Measurements from ENCODE around the gene CYTH3. TPM values are rescaled to one million over a fixed set of nuclear protein-coding genes. Genes with fewer than 3 reads are reported as not detected.
A peak's percentile ranks its signal among the peaks of the same experiment; 100 is the strongest.

The CYTH3 gene
- total and polyA plus RNA-seq, 2 of the 8 experiments (the other 6 are each of a cell fraction or from before 2014, with no cell fraction given): 10.3 to 11.9 TPM

DNA sequence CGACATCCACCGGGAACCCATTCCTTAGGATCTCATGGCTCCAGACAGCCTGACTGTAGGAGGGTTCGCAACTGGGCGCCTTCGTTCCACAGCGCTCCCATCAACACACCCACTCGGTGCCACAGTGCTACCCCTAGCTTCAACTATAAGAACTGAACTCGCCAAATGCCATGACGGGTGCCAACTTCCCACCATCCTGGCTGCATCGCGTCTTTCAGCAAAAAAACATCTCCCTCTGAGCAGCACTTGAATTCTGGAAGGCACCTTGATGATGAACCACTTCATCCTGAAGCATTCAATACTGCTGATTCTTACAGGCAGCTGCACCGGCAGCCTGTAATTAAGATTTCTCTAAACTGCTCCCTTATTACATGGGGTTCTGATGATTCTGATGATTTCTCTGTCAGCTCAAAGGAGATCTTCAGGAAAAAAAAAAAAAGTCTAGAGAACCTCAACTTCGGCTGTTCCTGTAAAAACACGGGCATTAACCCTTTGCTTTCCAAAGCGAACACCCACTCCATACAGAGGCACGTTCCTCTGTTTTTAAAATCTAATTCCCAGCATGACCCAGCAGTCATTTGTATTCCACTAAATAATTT lies 1.3 kb downstream of the CYTH3 start:
- Histone ChIP-seq H3K9me3 (ENCODE audit: insufficient read depth in 2 of 2, low read depth in 1 of 2, low read length in 1 of 2) (no peaks in the 10 kb centered on the region), H3K79me1 (ENCODE audit: low read depth, low read length) (peaks cover 10% of the 10 kb centered on the region; the same call in 1 of the 2 replicates), H3K23ac (ENCODE audit: insufficient read length) (no peak overlapping the region), H3K27ac (ENCODE audit: low read depth, low read length) (no peak overlapping the region), H2BK12ac (ENCODE audit: low read depth, low read length) (no peak overlapping the region), H2BK120ac (replicated peaks; ENCODE audit: low read depth, low read length) (no peak overlapping the region), H3K36me3 (ENCODE audit: control insufficient read depth in 2 of 4, insufficient read depth in 4 of 4, low read length in 3 of 4) (no peaks in the 10 kb centered on the region), H2BK20ac (ENCODE audit: low read length) (no peak overlapping the region), H2BK5ac (ENCODE audit: low read depth, low read length) (no peak overlapping the region), H3K18ac (ENCODE audit: extremely low read depth, low read length) (no peak overlapping the region), H3K56ac (replicated peaks; ENCODE audit: insufficient read length, low read depth, low read length) (no peak overlapping the region), H3K9ac (replicated peaks in 1 of 4; ENCODE audit: extremely low read depth in 1 of 4, low read depth in 3 of 4, low read length in 3 of 4) (peak overlapping the region in 1 of 4 experiments; percentile 16; a peak in 2 of 7 replicates), H3K27me3 (replicated peaks in 1 of 4; ENCODE audit: control insufficient read depth in 3 of 4, extremely low read depth in 1 of 4, insufficient read depth in 3 of 4, low read length in 3 of 4) (peaks cover 0 to 9% (median 6%) of the 10 kb centered on the region in 4 experiments; a peak in 4 of 7 replicates), H3K4me3 (ENCODE audit: extremely low read depth in 1 of 4, insufficient read depth in 2 of 4, low read depth in 3 of 4, low read length in 4 of 4) (peak overlapping the region; percentile 51 to 80 (median 77)), H2AFZ (ENCODE audit: low read length) (no peak overlapping the region), H3K4me1 (replicated peaks in 1 of 4; ENCODE audit: control insufficient read depth in 3 of 4, insufficient read depth in 4 of 4, low read length in 3 of 4) (peaks cover 3 to 13% (median 8%) of the 10 kb centered on the region in 4 experiments; a peak in 5 of 7 replicates), H3K4ac (replicated peaks; ENCODE audit: insufficient read length, low read depth, low read length) (no peak overlapping the region), H4K8ac (ENCODE audit: extremely low read depth, insufficient read depth, low read length) (no peak overlapping the region), H3K23me2 (ENCODE audit: low read depth, low read length) (peaks cover 12% of the 10 kb centered on the region; the same call in 1 of the 2 replicates), H4K20me1 (replicated peaks in 1 of 2; ENCODE audit: control insufficient read depth in 1 of 2, insufficient read depth in 2 of 2, low read length in 2 of 2) (peaks cover 4 to 12% of the 10 kb centered on the region in 2 experiments), H4K5ac (ENCODE audit: insufficient read length, low read depth, low read length) (no peak overlapping the region), H2AK5ac (ENCODE audit: low read depth, low read length) (no peak overlapping the region), H3K4me2 (ENCODE audit: insufficient read depth in 1 of 2, low read depth in 2 of 2, low read length in 2 of 2) (peak overlapping the region; percentile 96 to 100), H3K14ac (ENCODE audit: insufficient read length) (no peak overlapping the region), H2BK15ac (ENCODE audit: low read length) (no peak overlapping the region), H4K91ac (replicated peaks; ENCODE audit: insufficient read length, low read length) (no peak overlapping the region), H3K79me2 (ENCODE audit: control insufficient read depth in 1 of 2, insufficient read depth in 2 of 2, low read length in 2 of 2) (peaks cover 0 to 24% of the 10 kb centered on the region in 2 experiments; a peak in 1 of 4 replicates)
- FAIRE-seq: no peak
- CTCF ChIA-PET (ENCODE audit: partially characterized antibody): interaction anchor here (0.5 to 1.7 kb wide), 7 partner anchors 8 to 135 kb away, joined by 3 to 6 read pairs (median 4); no protein-coding TSS in a partner anchor
- 9% methylated on average over 16 of the region's 16 CpGs; no CpG with 5 or more reads in 1 of the 2 experiments for WGBS, 2 experiments (ENCODE audit: extremely low coverage in 1 of 2, insufficient coverage in 1 of 2, insufficient read length in 1 of 2, insufficient replicate concordance in 2 of 2, low coverage in 1 of 2, low lambda C conversion rate in 2 of 2, missing lambda C conversion rate in 1 of 2)
- TF ChIP-seq CTCF (IDR thresholded peaks at IDR 0.05; ENCODE audit: control extremely low read depth in 1 of 3, insufficient read depth in 1 of 3, low read depth in 1 of 3, low read length in 3 of 3): peak in 1 of 3 experiments; percentile 16; a peak in 1 of 4 replicates
- no peak for TF ChIP-seq MAX (IDR thresholded peaks at IDR 0.05)
- POLR2A ChIA-PET (ENCODE audit: partially characterized antibody): interaction anchor here (0.7 to 0.8 kb wide), 2 partner anchors 9 to 29 kb away, joined by 3 read pairs; no protein-coding TSS in a partner anchor
- no peak for DNase-seq (ENCODE audit: low read depth in 1 of 2, low spot score in 2 of 2)

Data from H1 (cell line).